ENCODE data around the gene FBXL13.

- TF ChIP-seq, protein P1, sequence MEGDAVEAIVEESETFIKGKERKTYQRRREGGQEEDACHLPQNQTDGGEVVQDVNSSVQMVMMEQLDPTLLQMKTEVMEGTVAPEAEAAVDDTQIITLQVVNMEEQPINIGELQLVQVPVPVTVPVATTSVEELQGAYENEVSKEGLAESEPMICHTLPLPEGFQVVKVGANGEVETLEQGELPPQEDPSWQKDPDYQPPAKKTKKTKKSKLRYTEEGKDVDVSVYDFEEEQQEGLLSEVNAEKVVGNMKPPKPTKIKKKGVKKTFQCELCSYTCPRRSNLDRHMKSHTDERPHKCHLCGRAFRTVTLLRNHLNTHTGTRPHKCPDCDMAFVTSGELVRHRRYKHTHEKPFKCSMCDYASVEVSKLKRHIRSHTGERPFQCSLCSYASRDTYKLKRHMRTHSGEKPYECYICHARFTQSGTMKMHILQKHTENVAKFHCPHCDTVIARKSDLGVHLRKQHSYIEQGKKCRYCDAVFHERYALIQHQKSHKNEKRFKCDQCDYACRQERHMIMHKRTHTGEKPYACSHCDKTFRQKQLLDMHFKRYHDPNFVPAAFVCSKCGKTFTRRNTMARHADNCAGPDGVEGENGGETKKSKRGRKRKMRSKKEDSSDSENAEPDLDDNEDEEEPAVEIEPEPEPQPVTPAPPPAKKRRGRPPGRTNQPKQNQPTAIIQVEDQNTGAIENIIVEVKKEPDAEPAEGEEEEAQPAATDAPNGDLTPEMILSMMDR (IDR thresholded peaks at IDR 0.05): no peak
- TF ChIP-seq POLR2A (IDR thresholded peaks at IDR 0.05): no peak
Observed at GRCh38 chr7:102849538-102849937, 225.1 kb downstream of the FBXL13 start.
